Mesothelial cell of epicardium (in vitro differentiated cells): ENCODE data around the gene SLAMF7. TPM values are rescaled to one million over a fixed set of nuclear protein-coding genes. Genes with fewer than 3 reads are reported as not detected.

Experiments
- DNase-seq, 2 experiments: peaks; one replicate each; pipeline ENCODE4 v3.0.0; 2021; ENCODE audit warnings: low spot score in 2 of 2; ENCODE audit not compliant: unreplicated experiment in 2 of 2
- H3K27ac Mint-ChIP-seq: 2 replicates; pipeline ENCODE4 v1.8.0; 2021; ENCODE audit warnings: mixed read lengths
- H3K27me3 Mint-ChIP-seq: 2 replicates; pipeline ENCODE4 v1.8.0; 2021; ENCODE audit warnings: low read depth, mixed read lengths
- H3K36me3 Mint-ChIP-seq: 2 replicates; pipeline ENCODE4 v1.8.0; 2021; ENCODE audit warnings: mixed read lengths
- H3K4me1 Mint-ChIP-seq: 2 replicates; pipeline ENCODE4 v1.8.0; 2021; ENCODE audit warnings: mixed read lengths
- H3K4me3 Mint-ChIP-seq: 2 replicates; pipeline ENCODE4 v1.8.0; 2021; ENCODE audit warnings: mild to moderate bottlenecking, moderate library complexity, mixed read lengths
- H3K9me3 Mint-ChIP-seq: 2 replicates; pipeline ENCODE4 v1.8.0; 2021; ENCODE audit warnings: mixed read lengths
- total RNA-seq: library from RNA; stranded (reverse); gene quantifications from 3 replicates; pipeline ENCODE4 v1.2.1, GENCODE V29; 2021
- TF ChIP-seq, protein P1 (sequence below): fragments of 200-600 bp; sonication (generic); IDR thresholded peaks from one replicate; pipeline ENCODE4 v1.5.0; 2021; ENCODE audit warnings: antibody characterized with exemption; ENCODE audit not compliant: unreplicated experiment

Gene SLAMF7
- total RNA-seq, 1 donor from 2014 or later = not detected

DNA sequence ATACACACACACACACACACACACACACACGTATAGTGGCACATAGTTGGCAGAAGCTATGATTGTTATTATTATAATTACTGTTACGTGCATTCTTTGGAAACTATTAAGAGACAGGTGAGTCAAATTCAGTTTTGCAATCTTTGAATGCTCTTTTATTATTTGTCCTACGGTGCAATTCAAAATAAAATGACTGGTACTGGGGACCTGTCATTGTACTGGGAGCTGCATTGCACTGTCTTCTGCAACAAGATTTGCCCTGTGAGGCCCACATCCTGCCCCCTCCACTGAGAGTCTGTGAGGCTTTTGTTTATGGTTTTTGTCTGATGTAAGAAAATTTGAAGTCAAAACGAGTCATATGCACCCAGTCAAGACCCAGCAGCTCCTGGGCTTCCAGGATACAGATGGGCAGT, 58.8 kb downstream of the SLAMF7 start:
- no peaks in the 10 kb centered on the region for H3K9me3 Mint-ChIP-seq
- TF ChIP-seq, protein P1, sequence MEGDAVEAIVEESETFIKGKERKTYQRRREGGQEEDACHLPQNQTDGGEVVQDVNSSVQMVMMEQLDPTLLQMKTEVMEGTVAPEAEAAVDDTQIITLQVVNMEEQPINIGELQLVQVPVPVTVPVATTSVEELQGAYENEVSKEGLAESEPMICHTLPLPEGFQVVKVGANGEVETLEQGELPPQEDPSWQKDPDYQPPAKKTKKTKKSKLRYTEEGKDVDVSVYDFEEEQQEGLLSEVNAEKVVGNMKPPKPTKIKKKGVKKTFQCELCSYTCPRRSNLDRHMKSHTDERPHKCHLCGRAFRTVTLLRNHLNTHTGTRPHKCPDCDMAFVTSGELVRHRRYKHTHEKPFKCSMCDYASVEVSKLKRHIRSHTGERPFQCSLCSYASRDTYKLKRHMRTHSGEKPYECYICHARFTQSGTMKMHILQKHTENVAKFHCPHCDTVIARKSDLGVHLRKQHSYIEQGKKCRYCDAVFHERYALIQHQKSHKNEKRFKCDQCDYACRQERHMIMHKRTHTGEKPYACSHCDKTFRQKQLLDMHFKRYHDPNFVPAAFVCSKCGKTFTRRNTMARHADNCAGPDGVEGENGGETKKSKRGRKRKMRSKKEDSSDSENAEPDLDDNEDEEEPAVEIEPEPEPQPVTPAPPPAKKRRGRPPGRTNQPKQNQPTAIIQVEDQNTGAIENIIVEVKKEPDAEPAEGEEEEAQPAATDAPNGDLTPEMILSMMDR = no peak
- no peak for DNase-seq

GRCh38 chr1:160798439-160798838, 59.4 kb downstream of the SLAMF7 start:
- no peak for DNase-seq
- H3K9me3 Mint-ChIP-seq = no peaks in the 10 kb centered on the region
- TF ChIP-seq, protein P1 = no peak
- no peaks in the 10 kb centered on the region for H3K4me1 Mint-ChIP-seq
- H3K36me3 Mint-ChIP-seq = no peaks in the 10 kb centered on the region
- no peak overlapping the region for H3K27ac Mint-ChIP-seq
- no peaks in the 10 kb centered on the region for H3K27me3 Mint-ChIP-seq
- H3K4me3 Mint-ChIP-seq = no peak overlapping the region

More for the DNA sequence above, 58.8 kb downstream of the SLAMF7 start:
- Mint-ChIP-seq H3K36me3 (no peaks in the 10 kb centered on the region), H3K27ac (no peak overlapping the region), H3K4me3 (no peak overlapping the region), H3K27me3 (no peaks in the 10 kb centered on the region), H3K4me1 (no peaks in the 10 kb centered on the region)

GRCh38 chr1:160799641-160800040, 60.6 kb downstream of the SLAMF7 start:
- Mint-ChIP-seq H3K27ac (no peak overlapping the region), H3K36me3 (no peaks in the 10 kb centered on the region), H3K4me3 (no peak overlapping the region), H3K4me1 (no peaks in the 10 kb centered on the region), H3K9me3 (peaks cover 7% of the 10 kb centered on the region), H3K27me3 (no peaks in the 10 kb centered on the region)
- TF ChIP-seq, protein P1 = no peak
- no peak for DNase-seq

DNA sequence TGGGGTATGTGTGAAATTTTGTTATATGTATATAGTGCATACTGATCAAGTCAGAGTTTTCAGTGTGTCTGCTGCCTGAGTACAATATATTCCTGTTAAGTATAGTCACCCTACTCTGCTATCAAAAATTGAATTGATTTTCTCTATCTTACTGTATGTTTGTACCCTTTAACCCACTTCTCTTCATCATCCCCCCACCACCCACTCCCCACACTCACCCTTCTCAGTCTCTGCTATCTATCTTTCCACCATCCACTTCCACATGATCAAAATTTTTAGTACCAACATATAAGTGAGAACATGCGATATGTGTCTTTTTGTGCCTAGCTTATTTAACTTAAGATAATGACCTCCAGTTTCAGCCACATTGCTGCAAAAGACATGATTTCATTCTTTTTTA, 61.1 kb downstream of the SLAMF7 start:
- no peaks in the 10 kb centered on the region for H3K27me3 Mint-ChIP-seq
- H3K9me3 Mint-ChIP-seq = peaks cover 12% of the 10 kb centered on the region
- TF ChIP-seq, protein P1 = no peak
- DNase-seq = no peak
- H3K4me1 Mint-ChIP-seq = no peaks in the 10 kb centered on the region
- H3K4me3 Mint-ChIP-seq = no peak overlapping the region
- no peaks in the 10 kb centered on the region for H3K36me3 Mint-ChIP-seq
- no peak overlapping the region for H3K27ac Mint-ChIP-seq

DNA sequence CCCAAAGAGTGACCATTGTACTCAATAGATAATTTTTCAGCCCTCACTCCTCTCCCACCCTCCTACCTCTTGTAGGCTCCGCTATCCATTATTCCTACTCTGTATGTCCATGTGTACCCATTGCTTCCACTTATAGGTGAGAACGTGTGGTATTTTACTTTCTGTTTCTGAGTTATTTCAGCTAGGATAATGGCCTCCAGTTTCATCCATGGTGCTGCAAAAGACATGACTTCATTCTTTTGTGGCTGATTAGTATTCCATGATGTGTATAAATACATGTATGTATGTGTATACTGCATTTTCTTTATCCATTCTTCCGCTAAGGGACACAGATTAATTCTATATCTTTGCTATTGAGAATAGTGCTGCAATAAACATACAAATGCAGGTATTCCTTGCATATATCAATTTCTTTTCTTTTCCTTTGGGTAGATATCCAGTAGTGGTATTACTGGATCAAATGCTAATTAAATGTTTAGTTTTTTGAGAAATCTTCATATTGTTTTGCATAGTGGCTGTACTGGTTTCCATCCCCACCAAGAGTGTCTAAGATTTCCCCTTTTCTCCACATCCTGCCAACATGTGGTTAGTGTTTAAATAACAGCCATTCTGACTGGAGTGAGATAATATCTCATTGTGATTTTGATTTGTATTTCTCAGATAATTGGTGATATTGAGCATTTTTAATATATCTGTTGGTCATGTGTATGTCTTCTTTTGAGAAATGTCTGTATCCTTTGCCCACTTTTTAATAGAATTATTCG, 61.8 kb downstream of the SLAMF7 start:
- DNase-seq = no peak
- Mint-ChIP-seq H3K4me1 (no peaks in the 10 kb centered on the region), H3K27me3 (no peaks in the 10 kb centered on the region), H3K9me3 (peaks cover 17% of the 10 kb centered on the region), H3K4me3 (no peak overlapping the region), H3K27ac (no peak overlapping the region), H3K36me3 (no peaks in the 10 kb centered on the region)
- TF ChIP-seq, protein P1 = no peak
